ENCODE data around the gene CNN3.
"Not testable (repeated sequence)": the region's sequence is repeated elsewhere in the genome, so short reads cannot be mapped to it uniquely, and the experiment has no call there.

Gene CNN3

DNA sequence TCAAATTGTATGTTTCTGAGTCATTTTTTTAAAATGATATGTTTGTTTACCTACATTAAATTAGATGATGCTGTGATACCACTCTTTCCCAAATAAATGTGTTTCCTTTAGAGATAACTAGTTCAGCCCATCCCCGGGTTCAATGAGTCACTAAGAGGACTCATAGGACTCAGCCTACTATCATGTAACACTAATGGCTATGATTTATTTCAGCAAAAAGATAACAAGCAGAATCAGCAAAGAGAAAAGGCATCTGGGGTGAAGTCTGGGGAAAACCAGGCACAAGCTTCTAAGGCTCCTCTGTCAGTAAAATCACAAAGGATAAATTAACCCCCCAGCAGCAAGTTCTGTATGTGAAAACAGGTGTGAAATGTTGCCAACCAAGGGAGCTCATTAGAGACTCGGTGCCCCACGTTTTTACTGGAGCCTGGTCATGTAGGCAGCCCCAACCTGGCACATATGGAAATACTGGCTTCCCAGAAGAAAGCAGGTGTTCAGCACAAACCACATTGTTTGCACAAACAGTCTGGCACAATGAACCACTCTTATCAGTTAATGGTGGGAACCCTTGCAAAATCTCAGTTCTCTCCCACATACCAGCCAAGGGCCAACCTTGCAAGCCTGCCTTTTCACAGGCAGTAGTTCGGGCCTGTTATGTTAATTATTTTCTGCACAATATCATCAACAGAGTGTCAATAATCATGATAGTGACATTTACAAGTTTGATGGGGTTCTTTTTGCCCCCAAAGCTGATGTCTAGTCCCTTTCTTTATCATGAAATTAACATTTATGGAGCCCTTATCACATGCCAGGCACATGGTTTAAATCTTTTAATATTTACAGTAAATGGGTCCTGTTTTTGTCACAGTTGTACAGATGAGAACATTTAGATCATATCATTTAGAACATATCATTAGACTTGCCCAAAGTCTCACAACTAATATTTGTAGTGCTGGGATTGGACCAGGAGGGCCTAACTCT is 23.1 kb upstream of the CNN3 start:
- no peak for DNase-seq (ENCODE audit: low read depth)

- no peak for DNase-seq (ENCODE audit: low read depth)
Observed at GRCh38 chr1:94947437-94947836, 20.5 kb upstream of the CNN3 start.

DNA sequence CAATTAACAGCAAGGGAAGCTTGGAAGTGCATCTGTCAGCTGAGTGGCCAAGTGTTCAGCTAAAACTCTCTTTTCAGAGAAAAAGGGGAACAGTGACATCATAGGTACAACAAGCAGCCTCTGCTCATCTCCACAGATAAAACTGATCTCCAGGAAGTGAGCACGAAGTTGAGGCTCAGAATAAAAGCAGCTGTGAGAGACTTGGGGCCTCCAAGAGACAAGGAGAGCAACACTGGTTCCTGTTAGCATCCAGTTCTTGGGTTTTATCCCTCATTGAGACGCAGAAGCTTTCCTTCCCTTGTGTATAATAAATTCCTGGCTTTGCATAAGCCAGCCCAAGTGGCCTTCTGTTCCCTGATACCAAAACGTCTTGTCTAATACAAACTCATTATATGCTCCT is 20.0 kb upstream of the CNN3 start:
- no peak for DNase-seq (ENCODE audit: low read depth)

DNA sequence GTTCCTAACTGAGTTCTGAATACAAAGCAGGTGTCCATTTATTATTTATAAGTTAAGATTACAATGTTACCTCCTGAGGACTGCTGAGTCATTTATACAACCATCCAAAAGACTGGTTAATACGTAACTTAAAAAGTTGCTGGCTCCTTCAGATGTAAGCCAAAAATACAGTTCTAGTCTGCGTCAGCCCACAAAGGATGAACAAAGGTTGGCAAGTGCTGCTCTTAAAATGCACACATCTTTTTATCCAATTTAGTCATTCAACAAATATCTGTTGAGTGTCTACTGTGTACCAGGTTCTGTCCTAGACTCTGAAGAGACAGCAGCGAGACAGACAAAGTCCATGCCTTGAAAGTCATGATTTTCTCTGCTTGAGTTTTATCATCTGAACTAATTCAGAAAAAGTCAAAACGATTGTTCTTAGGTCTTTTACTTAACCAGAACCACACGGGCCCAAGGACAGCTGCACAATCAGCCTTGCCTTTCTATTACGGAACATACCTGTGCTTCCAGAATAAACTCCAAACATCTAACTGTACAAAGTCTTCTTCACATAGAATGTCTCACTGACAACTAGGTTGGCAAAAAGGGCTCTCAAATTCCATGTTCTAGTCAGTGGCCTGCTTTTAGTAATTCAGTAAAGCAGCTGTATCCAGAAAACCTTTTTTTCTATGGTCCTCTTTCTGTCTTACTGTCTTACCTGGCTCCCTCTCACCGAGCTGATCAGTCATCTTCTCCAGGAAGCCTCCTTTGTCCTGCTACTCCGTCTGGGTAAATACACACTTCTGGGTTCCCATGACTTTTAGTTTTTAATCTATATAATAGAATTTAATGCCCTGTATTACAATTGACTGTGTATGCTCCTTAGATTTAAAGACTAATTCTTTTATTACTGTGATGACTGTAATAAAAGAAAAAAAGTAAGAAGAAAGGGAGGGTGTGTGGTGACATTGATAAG is 15.5 kb upstream of the CNN3 start:
- DNase-seq (ENCODE audit: low read depth), result no peak

- not testable (repeated sequence) for DNase-seq (ENCODE audit: low read depth)
Observed at GRCh38 chr1:94941480-94941879, 14.6 kb upstream of the CNN3 start.

- no peak for DNase-seq (ENCODE audit: low read depth)
Observed at GRCh38 chr1:94940738-94941137, 13.8 kb upstream of the CNN3 start.

DNA sequence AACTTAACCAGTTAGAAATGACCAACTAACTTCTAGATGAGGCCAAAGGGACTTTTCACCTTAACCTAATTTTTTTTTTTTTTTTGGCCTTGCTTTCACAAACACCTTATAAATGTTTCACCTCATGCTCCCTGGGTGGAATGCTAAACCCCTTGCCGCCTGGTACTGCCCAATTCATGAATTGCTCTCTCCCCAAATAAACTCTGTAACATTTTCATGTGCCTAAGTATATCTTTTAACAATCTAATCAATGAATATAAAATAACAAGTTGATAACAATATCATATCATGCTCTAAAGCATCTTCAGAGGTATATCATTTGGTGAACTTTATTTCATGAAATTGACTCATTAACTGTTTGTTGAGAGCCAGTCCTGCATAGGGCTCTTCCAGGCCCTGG is 10.9 kb upstream of the CNN3 start:
- DNase-seq (ENCODE audit: low read depth), result no peak

- DNase-seq (ENCODE audit: low read depth), result no peak
Observed at GRCh38 chr1:94936861-94937620, 10.1 kb upstream of the CNN3 start.

DNA sequence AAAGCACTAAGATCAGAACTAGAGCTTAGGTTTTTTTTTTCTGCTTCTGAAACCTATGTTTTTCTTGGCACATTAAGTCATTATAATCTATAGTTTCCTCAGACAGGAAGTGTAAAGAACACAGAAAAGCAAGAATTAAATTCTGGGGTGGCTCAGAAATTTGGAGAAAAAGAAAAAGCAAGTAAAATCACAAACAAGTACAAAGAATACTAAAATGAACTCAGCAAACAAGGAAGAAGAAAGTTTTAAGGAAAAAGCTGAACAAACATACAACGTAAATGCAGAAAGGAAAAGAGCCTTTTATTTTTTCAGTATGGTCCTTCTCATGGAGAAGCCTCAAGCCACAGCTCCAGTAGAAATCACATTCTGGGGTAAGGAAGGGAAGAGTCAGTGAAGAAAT is 8.6 kb upstream of the CNN3 start:
- no peak for DNase-seq (ENCODE audit: low read depth)

- DNase-seq (ENCODE audit: low read depth), result no peak
Observed at GRCh38 chr1:94935034-94935433, 8.1 kb upstream of the CNN3 start.

GRCh38 chr1:94934551-94934950 is 7.6 kb upstream of the CNN3 start:
- no peak for DNase-seq (ENCODE audit: low read depth)

GRCh38 chr1:94931254-94931841 is 4.4 kb upstream of the CNN3 start:
- DNase-seq (ENCODE audit: low read depth), result no peak

DNA sequence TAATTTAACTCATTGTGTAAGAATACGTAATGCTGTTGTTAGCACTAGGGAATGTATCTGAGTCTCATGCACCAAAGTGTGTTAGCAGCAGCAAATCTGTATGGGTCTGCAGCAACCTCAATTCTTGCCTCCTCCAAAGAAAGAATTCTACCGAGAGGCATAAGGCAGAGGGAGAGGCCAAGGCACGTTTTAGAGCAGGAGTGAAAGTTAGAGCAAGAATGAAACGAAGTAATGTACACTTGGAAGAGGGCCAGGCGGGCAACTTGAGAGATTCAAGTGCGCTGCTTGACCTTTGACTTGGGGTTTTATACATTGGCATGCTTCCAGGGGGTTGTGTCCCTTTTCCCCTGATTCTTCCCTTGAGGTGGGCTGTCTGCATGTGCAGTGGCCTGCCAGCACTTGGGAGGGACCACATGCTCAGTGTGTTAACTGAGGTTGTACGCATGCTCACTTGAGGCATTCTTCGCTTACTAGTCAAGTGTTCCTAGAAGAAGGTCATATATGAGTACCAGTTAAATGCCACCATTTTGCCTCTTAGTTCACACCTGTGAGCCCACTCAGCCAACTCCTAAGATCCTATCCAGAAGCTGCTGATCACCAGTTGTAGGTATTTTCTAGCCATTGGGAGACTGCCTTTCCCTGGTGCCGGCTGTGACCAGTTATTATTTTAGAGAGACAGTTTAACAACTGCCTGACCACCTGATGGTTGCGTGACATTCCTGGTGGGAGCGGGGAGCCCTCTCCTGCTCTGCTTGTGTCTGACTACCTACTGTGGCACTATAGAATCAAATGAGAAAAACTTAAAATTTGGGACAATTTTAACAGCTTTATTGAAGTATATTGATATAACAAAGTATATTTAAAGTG is 2.7 kb upstream of the CNN3 start:
- DNase-seq (ENCODE audit: low read depth), result no peak

GRCh38 chr1:94928293-94928939 is 1.5 kb upstream of the CNN3 start:
- DNase-seq (ENCODE audit: low read depth), result no peak

DNA sequence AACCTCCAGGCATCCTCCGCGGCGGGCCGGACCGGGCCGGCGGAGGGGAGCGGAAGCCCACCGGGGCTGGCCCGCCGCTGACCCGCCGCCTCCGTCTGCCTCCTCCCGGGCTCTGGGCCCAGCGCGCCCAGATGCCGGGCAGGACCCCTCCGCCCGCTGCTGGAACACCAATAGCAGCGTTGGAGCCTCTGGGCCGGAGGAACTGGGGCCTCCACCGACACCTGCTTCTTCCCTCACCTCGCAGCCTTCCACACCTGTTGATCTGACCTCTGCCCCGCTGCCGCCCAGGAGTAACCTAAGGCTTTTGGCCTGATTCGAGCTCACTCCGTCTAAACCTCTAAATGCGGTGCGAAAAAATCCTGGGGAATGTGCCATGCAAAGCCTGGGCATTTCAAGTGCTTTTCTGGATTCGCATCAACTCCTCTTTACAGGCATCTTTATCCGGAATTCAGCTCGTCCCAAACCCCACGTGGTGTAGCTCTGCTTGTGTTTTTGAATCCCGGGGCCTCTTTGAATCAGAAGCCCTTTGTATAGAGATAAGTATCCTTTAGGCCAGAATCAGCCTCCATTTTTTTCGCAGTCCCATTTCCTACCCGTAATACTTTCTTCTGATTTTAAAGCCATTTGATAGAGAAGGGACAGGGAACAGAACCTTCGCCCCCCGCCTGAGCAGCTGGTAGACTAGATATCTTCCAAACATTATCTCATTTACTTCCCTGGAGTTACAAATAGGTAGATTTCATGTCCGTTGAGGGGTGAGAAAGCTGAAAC is 680 bp upstream of the CNN3 start:
- no peak for DNase-seq (ENCODE audit: low read depth)

GRCh38 chr1:94926126-94926914 is 590 bp downstream of the CNN3 start:
- no peak for DNase-seq (ENCODE audit: low read depth)

DNA sequence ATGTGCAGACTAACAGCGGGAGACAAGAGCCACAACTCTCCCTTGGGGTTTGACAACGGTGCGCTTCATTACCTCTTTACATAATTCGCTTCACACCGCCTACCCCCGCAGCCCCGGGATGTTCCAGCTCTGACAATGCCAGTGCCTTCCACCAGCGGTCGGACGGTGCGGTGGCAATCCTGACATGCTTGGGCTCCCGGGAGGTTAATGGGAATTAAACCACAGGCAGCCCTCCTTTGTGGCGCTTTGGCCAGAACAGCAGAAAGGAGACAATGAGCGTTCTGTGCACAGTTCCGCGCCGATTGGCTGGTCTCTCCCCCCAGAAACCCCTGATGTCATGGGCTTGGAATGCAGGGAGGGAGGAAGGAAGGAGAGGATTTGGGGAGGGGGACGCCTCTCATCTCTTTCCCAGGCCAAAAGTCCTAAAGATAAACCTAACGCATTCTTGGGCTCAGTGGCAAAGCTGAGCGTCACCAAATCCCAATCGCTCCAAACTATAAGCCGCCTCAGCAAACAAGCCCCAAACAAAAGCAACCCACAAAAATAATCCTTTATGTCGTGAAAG is 1.3 kb downstream of the CNN3 start:
- no peak for DNase-seq (ENCODE audit: low read depth)

GRCh38 chr1:94925004-94925403 is 1.9 kb downstream of the CNN3 start:
- DNase-seq (ENCODE audit: low read depth), result no peak
